Thoracic aorta (tissue), 2 donors: ENCODE data around the gene ICA1. TPM values are rescaled to one million over a fixed set of nuclear protein-coding genes. Genes with fewer than 3 reads are reported as not detected.
A peak's percentile ranks its signal among the peaks of the same experiment; 100 is the strongest.

Experiments
- ATAC-seq: fragments of 150-250 bp; one replicate; pipeline ENCODE4 v1.8.0; 2017; ENCODE audit warnings: low read depth; ENCODE audit not compliant: insufficient number of reproducible peaks, low FRiP score
- DNase-seq: peaks from one replicate; pipeline ENCODE4 v3.0.0-alpha.2; 2020; ENCODE audit warnings: low spot score
- H3K27ac ChIP-seq, 2 donors: fragments of 200-600 bp; sonication (generic); 1 replicate in 1 of 2; 2 replicates in 1 of 2; pipeline ENCODE4 v1.5.1; 2016; ENCODE audit warnings: mild to moderate bottlenecking in 2 of 2, moderate library complexity in 2 of 2
- H3K27me3 ChIP-seq: fragments of 200-600 bp; sonication (generic); replicated peaks from 2 replicates; pipeline ENCODE4 v1.6.0; 2016; ENCODE audit warnings: mild to moderate bottlenecking; ENCODE audit not compliant: insufficient read depth
- H3K36me3 ChIP-seq: fragments of 200-600 bp; sonication (generic); one replicate; pipeline ENCODE4 v1.5.1; 2016
- H3K4me1 ChIP-seq, 2 donors: fragments of 200-600 bp; sonication (generic); 1 replicate in 1 of 2; 2 replicates in 1 of 2; pipeline versions ENCODE4 v1.5.1 to v1.6.0; 2016; ENCODE audit warnings: low read depth in 2 of 2, mild to moderate bottlenecking in 1 of 2; ENCODE audit not compliant: control insufficient read depth in 1 of 2
- H3K4me3 ChIP-seq: fragments of 200-600 bp; sonication (generic); 2 replicates; pipeline ENCODE4 v1.5.1; 2016; ENCODE audit warnings: mild to moderate bottlenecking
- H3K9me3 ChIP-seq: fragments of 200-600 bp; sonication (generic); 2 replicates; pipeline ENCODE4 v1.5.1; 2016
- CTCF ChIP-seq: fragments of 200-600 bp; sonication (generic); IDR thresholded peaks from one replicate; pipeline ENCODE4 v1.5.1; 2019; ENCODE audit warnings: antibody characterized with exemption
- total RNA-seq, 2 donors: library from RNA; depleted of rRNA; stranded (reverse); fragments of >200 nt; gene quantifications; one replicate each; pipeline versions ENCODE4 v1.1.0 to v1.2.3, GENCODE V29; 2016

ICA1 gene
- total RNA-seq, 2 donors from 2014 or later: 6.6 to 9.9 TPM

- H3K27ac ChIP-seq: no peak overlapping the region
- H3K4me1 ChIP-seq: peaks cover 0 to 5% of the 10 kb centered on the region in 2 donors
- H3K9me3 ChIP-seq: no peaks in the 10 kb centered on the region
- no peak for TF ChIP-seq CTCF
- no peak for ATAC-seq
- DNase-seq: no peak
- H3K4me3 ChIP-seq: no peak overlapping the region
- H3K36me3 ChIP-seq: no peaks in the 10 kb centered on the region
- H3K27me3 ChIP-seq: no peaks in the 10 kb centered on the region
Measured at GRCh38 chr7:8154272-8154671, 107.7 kb downstream of the ICA1 start.

- no peak overlapping the region for H3K27ac ChIP-seq
Measured at GRCh38 chr7:8152489-8153192, 109.3 kb downstream of the ICA1 start.

GRCh38 chr7:8151161-8151725 lies 110.7 kb downstream of the ICA1 start:
- no peaks in the 10 kb centered on the region for H3K27me3 ChIP-seq
- H3K27ac ChIP-seq: no peak overlapping the region
- peaks cover 0 to 5% of the 10 kb centered on the region in 2 donors for H3K4me1 ChIP-seq
- no peak for TF ChIP-seq CTCF
- DNase-seq: no peak
- H3K9me3 ChIP-seq: no peaks in the 10 kb centered on the region
- H3K4me3 ChIP-seq: no peak overlapping the region
- H3K36me3 ChIP-seq: no peaks in the 10 kb centered on the region
- no peak for ATAC-seq

More at GRCh38 chr7:8152489-8153192, 109.3 kb downstream of the ICA1 start:
- H3K4me1 ChIP-seq: peaks cover 0 to 5% of the 10 kb centered on the region in 2 donors
- no peaks in the 10 kb centered on the region for H3K27me3 ChIP-seq
- ATAC-seq: peak; percentile 58
- DNase-seq: no peak
- H3K36me3 ChIP-seq: no peaks in the 10 kb centered on the region
- H3K9me3 ChIP-seq: no peaks in the 10 kb centered on the region
- TF ChIP-seq CTCF: no peak
- no peak overlapping the region for H3K4me3 ChIP-seq

- ATAC-seq (no peak), DNase-seq (no peak)
- H3K9me3 ChIP-seq: no peaks in the 10 kb centered on the region
- TF ChIP-seq CTCF: no peak
- no peak overlapping the region for H3K4me3 ChIP-seq
- H3K27ac ChIP-seq: no peak overlapping the region
- no peaks in the 10 kb centered on the region for H3K36me3 ChIP-seq
- H3K4me1 ChIP-seq: peaks cover 0 to 5% of the 10 kb centered on the region in 2 donors
- H3K27me3 ChIP-seq: no peaks in the 10 kb centered on the region
Measured at GRCh38 chr7:8149222-8149621, 112.7 kb downstream of the ICA1 start.

- Histone ChIP-seq H3K27me3 (no peaks in the 10 kb centered on the region), H3K4me3 (no peak overlapping the region), H3K9me3 (no peaks in the 10 kb centered on the region), H3K4me1 (peaks cover 0 to 5% of the 10 kb centered on the region in 2 donors), H3K27ac (no peak overlapping the region), H3K36me3 (no peaks in the 10 kb centered on the region)
- DNase-seq (no peak), ATAC-seq (no peak)
- no peak for TF ChIP-seq CTCF
Measured at GRCh38 chr7:8147760-8148463, 114.1 kb downstream of the ICA1 start.
